Measurements from ENCODE around the gene NFATC1.

DNA sequence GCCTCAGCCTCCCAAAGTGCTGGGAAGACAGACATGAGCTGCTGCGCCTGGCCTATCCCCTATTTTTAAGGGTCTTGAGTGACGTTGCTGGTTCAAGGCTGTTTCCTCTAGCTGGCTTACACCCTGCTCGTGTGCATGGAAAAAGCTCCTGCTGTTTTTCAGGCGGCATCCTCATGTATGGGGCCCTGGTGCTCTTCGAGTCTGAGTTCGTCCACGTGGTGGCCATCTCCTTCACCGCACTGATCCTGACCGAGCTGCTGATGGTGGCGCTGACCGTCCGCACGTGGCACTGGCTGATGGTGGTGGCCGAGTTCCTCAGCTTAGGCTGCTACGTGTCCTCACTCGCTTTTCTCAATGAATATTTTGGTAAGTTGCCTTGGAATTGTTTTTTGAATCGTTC, 22.0 kb upstream of the NFATC1 start:
- TF ChIP-seq GATA3 (IDR thresholded peaks at IDR 0.05; ENCODE audit: low read depth, low read length) = no peak
- no peak for TF ChIP-seq GATA2 (IDR thresholded peaks at IDR 0.05; ENCODE audit: low read depth, low read length)

All from SH-SY5Y (cell line).